GM18498 (cell line): ENCODE data around the gene ANKRD52.

Experiments
- ATAC-seq: cut with Tn5 transposase; IDR thresholded peaks from one replicate; pipeline ENCODE4 v1.9.1; 2021; ENCODE audit warnings: mild to moderate bottlenecking, moderate library complexity; ENCODE audit not compliant: unreplicated experiment

Gene ANKRD52

GRCh38 chr12:56242986-56243385 lies 15.2 kb downstream of the ANKRD52 start:
- ATAC-seq, result no peak

- no peak for ATAC-seq
Observed at GRCh38 chr12:56241424-56242303, 16.5 kb downstream of the ANKRD52 start.

GRCh38 chr12:56237552-56237951 lies 20.6 kb downstream of the ANKRD52 start:
- no peak for ATAC-seq

- ATAC-seq, result no peak
Observed at GRCh38 chr12:56236985-56237384, 21.2 kb downstream of the ANKRD52 start.

- ATAC-seq, result no peak
Observed at GRCh38 chr12:56236091-56236490, 22.1 kb downstream of the ANKRD52 start.

GRCh38 chr12:56234746-56235436 lies 23.3 kb downstream of the ANKRD52 start:
- no peak for ATAC-seq

- no peak for ATAC-seq
Observed at GRCh38 chr12:56231184-56231582, 27.0 kb downstream of the ANKRD52 start.

GRCh38 chr12:56230432-56231183 lies 27.6 kb downstream of the ANKRD52 start:
- no peak for ATAC-seq

GRCh38 chr12:56229916-56230431 lies 28.2 kb downstream of the ANKRD52 start, which contains the start of gene SLC39A5:
Gene SLC39A5, plus strand, starts transcription at chr12:56230051. Its CDS starts 1,224 bp downstream, at chr12:56231275.
- ATAC-seq, result no peak

GRCh38 chr12:56229082-56229481 lies 29.1 kb downstream of the ANKRD52 start:
- ATAC-seq, result no peak

GRCh38 chr12:56224954-56225353 lies 33.2 kb downstream of the ANKRD52 start:
- ATAC-seq, result no peak

- peak; percentile 76 for ATAC-seq
Observed at GRCh38 chr12:56224102-56224701, 34.0 kb downstream of the ANKRD52 start, which contains the start of gene NABP2. Gene NABP2, plus strand, starts transcription at chr12:56224342. Its CDS starts 515 bp downstream, at chr12:56224857.

GRCh38 chr12:56223571-56224101 lies 34.5 kb downstream of the ANKRD52 start:
- ATAC-seq, result no peak

- ATAC-seq, result no peak
Observed at GRCh38 chr12:56222531-56222895, 35.7 kb downstream of the ANKRD52 start.

GRCh38 chr12:56221757-56222530 lies 36.2 kb downstream of the ANKRD52 start, which contains the start of gene RNF41:
Gene RNF41, minus strand, starts transcription at chr12:56221922. Its CDS starts 7,875 bp downstream, at chr12:56214047.
- ATAC-seq, result peak; percentile 79

- peak; percentile 29 for ATAC-seq
Observed at GRCh38 chr12:56221232-56221756, 36.9 kb downstream of the ANKRD52 start.

GRCh38 chr12:56220611-56221231 lies 37.5 kb downstream of the ANKRD52 start:
- ATAC-seq, result no peak

GRCh38 chr12:56219840-56220239 lies 38.3 kb downstream of the ANKRD52 start:
- ATAC-seq, result no peak

- no peak for ATAC-seq
Observed at GRCh38 chr12:56216461-56216860, 41.7 kb downstream of the ANKRD52 start.
